ENCODE data around the gene ANKRD6.

ANKRD6 gene

DNA sequence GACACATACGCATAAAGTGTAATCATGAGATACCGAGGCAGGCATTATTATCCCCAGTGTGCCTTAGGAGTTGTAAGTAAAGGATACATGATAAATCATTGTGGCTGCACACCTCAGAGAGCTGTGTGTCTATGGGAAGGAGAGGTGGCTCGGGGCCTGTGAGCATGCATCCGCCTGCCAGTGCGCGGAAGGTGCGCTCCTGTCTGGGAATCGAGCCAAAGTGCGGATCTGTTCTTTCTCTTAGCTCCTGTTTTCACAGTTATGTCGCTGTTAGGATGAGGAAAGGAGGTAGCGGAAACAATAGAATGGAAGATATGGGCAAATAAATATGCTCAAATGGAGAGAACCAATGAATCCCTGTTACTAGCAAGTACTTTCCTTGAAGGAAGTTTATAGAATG is 98.0 kb downstream of the ANKRD6 start:
- H3K4me3 ChIP-seq (ENCODE audit: low read length) = no peak overlapping the region
- TF ChIP-seq, protein P1, sequence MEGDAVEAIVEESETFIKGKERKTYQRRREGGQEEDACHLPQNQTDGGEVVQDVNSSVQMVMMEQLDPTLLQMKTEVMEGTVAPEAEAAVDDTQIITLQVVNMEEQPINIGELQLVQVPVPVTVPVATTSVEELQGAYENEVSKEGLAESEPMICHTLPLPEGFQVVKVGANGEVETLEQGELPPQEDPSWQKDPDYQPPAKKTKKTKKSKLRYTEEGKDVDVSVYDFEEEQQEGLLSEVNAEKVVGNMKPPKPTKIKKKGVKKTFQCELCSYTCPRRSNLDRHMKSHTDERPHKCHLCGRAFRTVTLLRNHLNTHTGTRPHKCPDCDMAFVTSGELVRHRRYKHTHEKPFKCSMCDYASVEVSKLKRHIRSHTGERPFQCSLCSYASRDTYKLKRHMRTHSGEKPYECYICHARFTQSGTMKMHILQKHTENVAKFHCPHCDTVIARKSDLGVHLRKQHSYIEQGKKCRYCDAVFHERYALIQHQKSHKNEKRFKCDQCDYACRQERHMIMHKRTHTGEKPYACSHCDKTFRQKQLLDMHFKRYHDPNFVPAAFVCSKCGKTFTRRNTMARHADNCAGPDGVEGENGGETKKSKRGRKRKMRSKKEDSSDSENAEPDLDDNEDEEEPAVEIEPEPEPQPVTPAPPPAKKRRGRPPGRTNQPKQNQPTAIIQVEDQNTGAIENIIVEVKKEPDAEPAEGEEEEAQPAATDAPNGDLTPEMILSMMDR (conservative IDR thresholded peaks at IDR 0.05; ENCODE audit: low read depth, low read length) = no peak
- no peak for DNase-seq (ENCODE audit: low read depth)

DNA sequence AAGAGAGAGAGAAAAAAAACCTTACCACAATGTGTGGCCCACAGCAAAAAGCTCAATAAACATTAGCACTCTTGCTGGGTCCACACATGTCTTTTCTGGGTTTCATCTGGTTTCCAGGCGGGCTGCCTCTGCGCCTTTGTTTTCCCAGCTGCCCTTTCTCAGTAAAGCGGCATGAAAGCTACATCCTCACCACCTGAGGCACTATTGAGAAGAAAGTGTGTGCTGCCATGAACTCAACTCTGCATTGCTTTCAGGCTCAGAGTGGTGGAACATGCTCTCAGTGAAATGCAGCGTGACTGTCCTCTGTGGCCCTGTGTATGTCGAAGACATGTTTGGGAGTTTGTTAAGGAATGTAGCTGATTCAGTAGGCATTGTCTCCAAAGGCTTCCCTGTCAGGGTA is 103.3 kb downstream of the ANKRD6 start:
- DNase-seq (ENCODE audit: low read depth) = no peak
- TF ChIP-seq, protein P1 (conservative IDR thresholded peaks at IDR 0.05; ENCODE audit: low read depth, low read length) = no peak
- no peak overlapping the region for H3K4me3 ChIP-seq (ENCODE audit: low read length)

DNA sequence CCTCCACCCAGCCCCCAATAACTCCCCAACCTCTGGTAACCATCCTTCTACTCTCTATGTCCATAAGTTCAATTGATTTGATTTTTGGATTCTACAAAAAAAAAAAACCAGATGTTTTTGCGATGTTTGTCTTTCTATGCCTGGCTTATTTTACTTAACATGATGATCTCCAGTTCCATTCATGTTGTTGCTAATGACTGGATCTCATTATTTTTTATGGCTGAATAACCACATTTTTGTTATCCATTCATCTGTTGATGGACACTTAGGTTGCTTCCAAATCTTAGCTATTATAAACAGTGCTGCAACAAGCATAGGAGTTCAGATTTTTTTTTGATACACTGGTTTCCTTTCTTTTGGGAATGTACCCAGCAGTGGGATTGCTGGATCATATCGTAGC is 106.8 kb downstream of the ANKRD6 start:
- TF ChIP-seq, protein P1 (conservative IDR thresholded peaks at IDR 0.05; ENCODE audit: low read depth, low read length) = no peak
- DNase-seq (ENCODE audit: low read depth) = no peak
- H3K4me3 ChIP-seq (ENCODE audit: low read length) = no peak overlapping the region

DNA sequence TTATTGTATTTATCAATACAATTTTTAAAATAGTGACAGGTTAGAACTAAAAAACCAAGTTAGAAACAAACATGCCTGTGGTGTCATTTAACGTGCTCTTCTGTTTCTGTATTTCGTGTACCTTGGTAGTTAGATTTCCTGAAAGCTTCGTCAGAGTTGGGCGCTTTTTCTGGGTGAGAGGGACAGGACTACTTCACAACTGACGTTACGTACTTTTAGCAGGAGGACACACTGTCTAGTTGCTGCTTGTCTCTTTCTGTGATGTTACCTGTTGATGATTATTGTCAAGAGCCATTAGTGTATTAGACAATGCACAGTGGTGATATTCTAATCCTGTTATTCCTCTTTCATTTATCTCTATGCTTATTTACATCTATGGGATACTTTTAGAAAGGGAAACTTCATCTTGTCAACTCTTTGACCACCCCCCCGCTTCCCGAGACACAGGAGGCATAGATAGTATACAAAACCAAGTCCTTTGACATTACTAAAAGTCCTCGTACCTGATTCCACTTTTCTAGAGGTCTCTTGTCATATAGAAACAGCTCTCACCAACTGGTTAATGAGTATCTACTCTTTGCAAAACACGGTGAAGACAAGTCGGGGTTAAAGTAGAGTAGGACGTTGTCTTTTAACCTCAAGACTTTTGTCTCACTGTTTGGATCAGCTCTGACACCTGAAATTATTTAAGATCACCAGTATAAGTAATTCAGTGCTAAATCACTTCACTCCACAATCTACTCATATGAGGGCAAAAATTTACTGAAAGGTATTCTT is 109.3 kb downstream of the ANKRD6 start:
- DNase-seq (ENCODE audit: low read depth) = no peak
- H3K4me3 ChIP-seq (ENCODE audit: low read length) = no peak overlapping the region
- TF ChIP-seq, protein P1 (conservative IDR thresholded peaks at IDR 0.05; ENCODE audit: low read depth, low read length) = no peak

DNA sequence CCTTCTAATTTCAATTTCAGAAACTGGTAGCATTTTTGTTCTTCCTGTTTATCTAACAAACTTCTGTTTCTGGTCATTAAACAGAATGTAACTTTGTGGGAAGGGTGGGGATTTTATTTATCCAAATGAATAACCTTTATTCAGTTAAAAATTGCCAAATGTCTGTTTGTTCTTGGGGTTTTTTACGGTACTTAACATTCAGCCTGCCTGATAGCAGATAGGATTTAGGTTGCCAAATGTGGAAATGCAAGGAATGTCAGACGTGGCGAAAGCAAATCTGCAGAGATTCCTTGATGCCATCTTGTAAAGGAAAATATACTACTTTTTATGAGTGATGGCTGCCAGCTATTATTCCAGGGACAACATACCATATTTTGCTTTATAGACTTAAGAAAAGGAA is 109.9 kb downstream of the ANKRD6 start:
- TF ChIP-seq, protein P1 (conservative IDR thresholded peaks at IDR 0.05; ENCODE audit: low read depth, low read length) = no peak
- no peak for DNase-seq (ENCODE audit: low read depth)
- no peak overlapping the region for H3K4me3 ChIP-seq (ENCODE audit: low read length)

DNA sequence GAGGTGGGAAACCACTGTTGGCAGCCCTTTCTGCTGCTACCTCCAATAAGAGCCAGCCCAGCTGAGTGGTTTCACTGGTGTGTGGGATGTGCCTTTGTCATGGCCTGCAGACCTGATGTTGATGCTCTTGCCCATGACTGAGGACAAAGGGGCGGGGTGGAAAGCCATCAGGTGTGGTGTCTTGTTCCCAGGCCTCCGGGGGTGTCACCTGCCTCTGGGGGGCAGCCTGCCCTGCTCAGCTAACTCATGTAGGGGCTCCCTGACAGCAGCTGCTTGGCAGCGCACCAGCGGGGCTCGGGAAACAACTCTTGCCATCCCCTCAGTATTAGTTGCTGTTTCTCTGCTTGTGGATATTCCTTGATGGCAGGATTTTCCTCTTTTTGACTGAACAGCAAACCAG is 114.3 kb downstream of the ANKRD6 start:
- no peak overlapping the region for H3K4me3 ChIP-seq (ENCODE audit: low read length)
- TF ChIP-seq, protein P1 (conservative IDR thresholded peaks at IDR 0.05; ENCODE audit: low read depth, low read length) = no peak
- DNase-seq (ENCODE audit: low read depth) = no peak

DNA sequence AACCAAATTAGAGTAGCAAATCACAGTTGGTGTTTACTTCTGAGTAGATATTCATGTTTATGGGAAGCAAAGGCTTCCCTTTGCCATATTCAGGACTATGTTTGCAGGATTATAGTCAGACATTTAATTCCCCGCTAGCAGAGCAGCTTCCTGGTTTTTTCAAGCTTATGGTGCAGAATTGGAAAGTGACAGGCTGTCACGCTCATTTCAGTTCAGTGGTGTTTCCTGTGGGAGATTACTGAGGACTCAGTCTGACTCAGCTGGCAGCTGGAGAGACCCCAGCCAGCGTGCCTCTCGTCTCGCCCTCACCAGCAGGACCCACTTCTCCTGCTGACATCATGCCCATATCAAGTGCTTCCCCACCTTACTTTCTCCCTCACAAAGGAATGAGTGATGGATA is 120.5 kb downstream of the ANKRD6 start:
- TF ChIP-seq, protein P1 (conservative IDR thresholded peaks at IDR 0.05; ENCODE audit: low read depth, low read length) = no peak

More for the DNA sequence above, 120.5 kb downstream of the ANKRD6 start:
- DNase-seq (ENCODE audit: low read depth) = no peak
- H3K4me3 ChIP-seq (ENCODE audit: low read length) = no peak overlapping the region

Data from retinal pigment epithelial cell (primary cell).